GM23338 (cell line): ENCODE measurements around the gene FKBP5.

Experiments used
- CREB1 ChIP-seq: fragments of 250-450 bp; sonication (Bioruptor Pico); IDR thresholded peaks from 2 replicates; pipeline ENCODE4 v1.5.0; 2020; ENCODE audit warnings: low read depth, mild to moderate bottlenecking, moderate library complexity
- CTCF ChIP-seq, 2 experiments: fragments of 200-600 bp in 1 of 2; sonication (generic) in 1 of 2; conservative IDR thresholded peaks; 2 replicates each; pipeline versions ENCODE4 v1.5.1 to v1.6.1; 2016 to 2017; ENCODE audit warnings: antibody characterized with exemption in 2 of 2, low read depth in 2 of 2, mild to moderate bottlenecking in 2 of 2, moderate library complexity in 1 of 2
- ETS1 ChIP-seq: IDR thresholded peaks from 2 replicates; pipeline ENCODE4 v1.6.1; 2016; ENCODE audit warnings: antibody characterized with exemption
- EZH2 ChIP-seq: fragments of 200-600 bp; sonication (generic); IDR thresholded peaks from one replicate; pipeline ENCODE4 v1.8.0; 2017; ENCODE audit warnings: antibody characterized with exemption, mild to moderate bottlenecking, low read depth; ENCODE audit not compliant: unreplicated experiment
- EZH2phosphoT487 ChIP-seq: fragments of 200-600 bp; sonication (generic); IDR thresholded peaks from one replicate; pipeline ENCODE4 v1.8.1; 2018; ENCODE audit warnings: antibody characterized with exemption; ENCODE audit not compliant: unreplicated experiment
- POLR2AphosphoS5 ChIP-seq: IDR thresholded peaks from 2 replicates; pipeline ENCODE4 v1.6.1; 2016; ENCODE audit warnings: antibody characterized with exemption, low read depth
- REST ChIP-seq: IDR thresholded peaks from one replicate; pipeline ENCODE4 v1.6.1; 2018; ENCODE audit warnings: antibody characterized with exemption; ENCODE audit not compliant: unreplicated experiment
- ZNF331 ChIP-seq: fragments of 250-450 bp; sonication (Bioruptor Pico); IDR thresholded peaks from 2 replicates; pipeline ENCODE4 v1.5.0; 2020; ENCODE audit warnings: low read depth, mild to moderate bottlenecking, moderate library complexity

- TF ChIP-seq CTCF (conservative IDR thresholded peaks at IDR 0.05; ENCODE audit: low read depth in 2 of 2), result no peak
- TF ChIP-seq EZH2, result no peak
- no peak for TF ChIP-seq ETS1
- no peak for TF ChIP-seq POLR2AphosphoS5
- TF ChIP-seq REST, result no peak
- no peak for TF ChIP-seq EZH2phosphoT487
- no peak for TF ChIP-seq ZNF331
- no peak for TF ChIP-seq CREB1 (CRISPR knock-in tag)
Measured at GRCh38 chr6:35716798-35717197, 28.1 kb upstream of the FKBP5 start.
